H9 (cell line): ENCODE results near the gene S100B. TPM values are rescaled to one million over a fixed set of nuclear protein-coding genes. Genes with fewer than 3 reads are reported as not detected.

Experiments
- DNase-seq: peaks from one replicate; pipeline ENCODE4 v3.0.0-alpha.2; 2017
- H2AFZ ChIP-seq: one replicate; pipeline ENCODE4 v1.6.1; 2013; ENCODE audit warnings: mild to moderate bottlenecking, low read length, control low read depth, moderate library complexity
- H2AK5ac ChIP-seq: 2 replicates; pipeline ENCODE4 v1.6.1; 2013; ENCODE audit warnings: low read length, control low read depth, mixed read lengths; ENCODE audit not compliant: insufficient read length
- H2BK120ac ChIP-seq: one replicate; pipeline ENCODE4 v1.6.1; 2013; ENCODE audit warnings: low read depth, mild to moderate bottlenecking, low read length, control low read depth, inconsistent platforms; ENCODE audit not compliant: poor library complexity, severe bottlenecking
- H2BK12ac ChIP-seq: 2 replicates; pipeline ENCODE4 v1.6.1; 2013; ENCODE audit warnings: low read length, control low read depth, mixed read lengths, low read depth; ENCODE audit not compliant: insufficient read length
- H2BK15ac ChIP-seq: 2 replicates; pipeline ENCODE4 v1.6.1; 2013; ENCODE audit warnings: low read depth, low read length, control low read depth
- H2BK20ac ChIP-seq: one replicate; pipeline ENCODE4 v1.6.1; 2013; ENCODE audit warnings: low read depth, mild to moderate bottlenecking, low read length, control low read depth, inconsistent platforms; ENCODE audit not compliant: poor library complexity, severe bottlenecking
- H2BK5ac ChIP-seq: 2 replicates; pipeline ENCODE4 v1.6.1; 2013; ENCODE audit warnings: low read length, control low read depth, mixed read lengths; ENCODE audit not compliant: insufficient read length
- H3K14ac ChIP-seq: 2 replicates; pipeline ENCODE4 v1.6.1; 2013; ENCODE audit warnings: low read length, control low read depth; ENCODE audit not compliant: insufficient read depth
- H3K18ac ChIP-seq: 2 replicates; pipeline ENCODE4 v1.6.1; 2013; ENCODE audit warnings: low read depth, mild to moderate bottlenecking, mixed read lengths, low read length, control low read depth; ENCODE audit not compliant: insufficient read length
- H3K23ac ChIP-seq: 2 replicates; pipeline ENCODE4 v1.6.1; 2013; ENCODE audit warnings: low read length, control low read depth, mixed read lengths, low read depth; ENCODE audit not compliant: insufficient read length
- H3K23me2 ChIP-seq: 2 replicates; pipeline ENCODE4 v1.6.1; 2013; ENCODE audit warnings: low read depth, mild to moderate bottlenecking, mixed read lengths, low read length, control low read depth; ENCODE audit not compliant: insufficient read length, poor library complexity, severe bottlenecking
- H3K27ac ChIP-seq: 2 replicates; pipeline ENCODE4 v1.5.1; 2013; ENCODE audit warnings: low read length, control low read depth, mixed read lengths, low read depth; ENCODE audit not compliant: insufficient read length
- H3K27me3 ChIP-seq: 2 replicates; pipeline ENCODE4 v1.6.1; 2013; ENCODE audit warnings: low read length, control low read depth, inconsistent platforms; ENCODE audit not compliant: insufficient read depth
- H3K4ac ChIP-seq: 2 replicates; pipeline ENCODE4 v1.6.1; 2013; ENCODE audit warnings: low read depth, mild to moderate bottlenecking, control low read depth, inconsistent platforms, low read length, moderate library complexity
- H3K4me1 ChIP-seq: 2 replicates; pipeline ENCODE4 v1.6.1; 2013; ENCODE audit warnings: low read length, control low read depth, inconsistent platforms; ENCODE audit not compliant: insufficient read depth
- H3K4me2 ChIP-seq: 2 replicates; pipeline ENCODE4 v1.6.1; 2013; ENCODE audit warnings: low read length, control low read depth, mixed read lengths; ENCODE audit not compliant: insufficient read length, insufficient read depth
- H3K56ac ChIP-seq: 2 replicates; pipeline ENCODE4 v1.6.1; 2013; ENCODE audit warnings: low read depth, mild to moderate bottlenecking, mixed read lengths, low read length, control low read depth; ENCODE audit not compliant: insufficient read length
- H3K79me1 ChIP-seq: 2 replicates; pipeline ENCODE4 v1.6.1; 2013; ENCODE audit warnings: low read depth, mild to moderate bottlenecking, moderate library complexity, low read length, control low read depth, inconsistent platforms; ENCODE audit not compliant: insufficient read depth, poor library complexity, severe bottlenecking
- H3K79me2 ChIP-seq: 2 replicates; pipeline ENCODE4 v1.6.1; 2013; ENCODE audit warnings: low read length, control low read depth, inconsistent platforms; ENCODE audit not compliant: insufficient read depth
- H3K9ac ChIP-seq: 2 replicates; pipeline ENCODE4 v1.6.1; 2013; ENCODE audit warnings: low read length, control low read depth, mixed read lengths; ENCODE audit not compliant: insufficient read length; ENCODE audit errors: extremely low read depth
- H3K9me3 ChIP-seq: one replicate; pipeline ENCODE4 v1.6.1; 2013; ENCODE audit warnings: low read depth, low read length, inconsistent platforms; ENCODE audit not compliant: control insufficient read depth
- H3T11ph ChIP-seq: one replicate; pipeline ENCODE4 v1.6.1; 2013; ENCODE audit warnings: mild to moderate bottlenecking, low read length, control low read depth, inconsistent platforms
- H4K20me1 ChIP-seq: one replicate; pipeline ENCODE4 v1.6.1; 2013; ENCODE audit not compliant: control insufficient read depth, insufficient read length, insufficient read depth
- H4K5ac ChIP-seq: 2 replicates; pipeline ENCODE4 v1.6.1; 2013; ENCODE audit warnings: low read depth, mild to moderate bottlenecking, mixed read lengths, low read length, control low read depth; ENCODE audit not compliant: insufficient read length
- H4K8ac ChIP-seq: replicated peaks from 2 replicates; pipeline ENCODE4 v1.6.1; 2013; ENCODE audit warnings: low read length, control low read depth, mixed read lengths, low read depth; ENCODE audit not compliant: insufficient read length
- H4K91ac ChIP-seq: 2 replicates; pipeline ENCODE4 v1.6.1; 2013; ENCODE audit warnings: low read depth, mild to moderate bottlenecking, moderate library complexity, mixed read lengths, low read length, control low read depth; ENCODE audit not compliant: insufficient read length
- H3K27ac Mint-ChIP-seq, 3 experiments: 2 replicates in 2 of 3; 3 replicates in 1 of 3; pipeline ENCODE4 v1.8.0; 2020 to 2021; ENCODE audit warnings: mixed read lengths in 3 of 3, mild to moderate bottlenecking in 1 of 3, moderate library complexity in 1 of 3
- H3K27me3 Mint-ChIP-seq: 2 replicates; pipeline ENCODE4 v1.8.0; 2021; ENCODE audit warnings: low read depth, mild to moderate bottlenecking, moderate library complexity, mixed read lengths
- H3K36me3 Mint-ChIP-seq, 3 experiments: 2 replicates in 2 of 3; 3 replicates in 1 of 3; pipeline ENCODE4 v1.8.0; 2020 to 2021; ENCODE audit warnings: low read depth in 3 of 3, mixed read lengths in 3 of 3; ENCODE audit not compliant: insufficient read depth in 1 of 3
- H3K4me1 Mint-ChIP-seq, 2 experiments: 2 replicates each; pipeline ENCODE4 v1.8.0; 2020; ENCODE audit warnings: mixed read lengths in 2 of 2
- H3K4me3 Mint-ChIP-seq, 2 experiments: 2 replicates in 1 of 2; 3 replicates in 1 of 2; pipeline ENCODE4 v1.8.0; 2020 to 2021; ENCODE audit warnings: mild to moderate bottlenecking in 2 of 2, mixed read lengths in 2 of 2, moderate library complexity in 1 of 2
- H3K9me3 Mint-ChIP-seq, 2 experiments: 2 replicates in 1 of 2; 3 replicates in 1 of 2; pipeline ENCODE4 v1.8.0; 2020; ENCODE audit warnings: mild to moderate bottlenecking in 2 of 2, mixed read lengths in 2 of 2, moderate library complexity in 1 of 2
- WGBS: extraction: QIAGEN DNeasy Blood & Tissue Kit; methylation state at CpG from one replicate; pipeline ENCODE4 v1.1.7; 2013; ENCODE audit warnings: missing lambda C conversion rate, low lambda C conversion rate, mixed read lengths; ENCODE audit not compliant: insufficient read length; ENCODE audit errors: extremely low coverage; 5-methylcytosine and 5-hydroxymethylcytosine counted together
- total RNA-seq: library from RNA; stranded (reverse); gene quantifications from 2 replicates; pipeline ENCODE4 v1.2.1, GENCODE V29; 2021
- TF ChIP-seq, protein P1 (sequence below): fragments of 200-600 bp; sonication (generic); conservative IDR thresholded peaks from 3 replicates; pipeline ENCODE4 v1.8.0; 2021; ENCODE audit warnings: antibody characterized with exemption, mild to moderate bottlenecking

Gene S100B
- total RNA-seq, 1 experiment from 2014 or later = 0.26 TPM

DNA sequence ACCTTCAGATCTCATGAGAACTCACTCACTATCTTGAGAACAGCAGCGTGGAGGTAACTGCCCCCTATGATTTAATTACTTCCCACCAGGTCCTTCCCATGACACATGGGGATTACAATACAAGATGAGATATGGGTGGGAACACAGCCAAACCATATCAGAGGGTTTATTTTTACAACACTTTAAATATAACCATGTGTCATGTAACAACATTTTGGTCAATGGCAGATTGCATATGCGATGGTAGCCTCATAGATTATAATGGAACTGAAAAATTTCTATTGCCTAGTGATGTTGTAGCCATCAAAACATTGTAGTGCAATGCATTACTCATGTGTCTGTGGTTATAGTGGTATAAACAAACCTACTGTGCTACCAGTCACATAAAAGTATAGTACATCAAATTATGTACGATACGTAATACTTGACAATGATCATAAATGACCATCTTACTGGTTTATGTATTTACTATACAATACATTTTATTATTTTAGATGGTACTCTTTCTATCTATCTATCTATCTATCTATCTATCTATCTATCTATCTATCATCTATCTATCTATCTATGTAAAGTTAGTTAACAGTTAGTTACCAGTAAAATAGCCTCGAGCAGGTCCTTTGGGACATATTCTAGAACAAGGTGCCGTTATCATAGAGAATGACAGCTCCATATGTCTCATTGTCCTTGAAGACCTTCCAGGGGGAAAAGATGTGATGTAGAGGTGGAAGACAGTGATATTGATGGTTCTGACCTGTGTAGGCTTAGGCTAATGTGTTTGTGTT lies 12.6 kb upstream of the S100B start:
- H3T11ph ChIP-seq = no peak overlapping the region
- no peak overlapping the region for H4K8ac ChIP-seq
- H2BK5ac ChIP-seq = no peak overlapping the region
- peaks cover 0 to 3% of the 10 kb centered on the region in 2 experiments; a peak in 1 of 5 replicates for H3K9me3 Mint-ChIP-seq
- H3K14ac ChIP-seq = no peak overlapping the region
- H4K20me1 ChIP-seq = no peaks in the 10 kb centered on the region
- no peak overlapping the region for H3K56ac ChIP-seq
- no peak overlapping the region for H2AFZ ChIP-seq
- H3K23ac ChIP-seq = no peak overlapping the region
- H3K27me3 Mint-ChIP-seq = peaks cover 11% of the 10 kb centered on the region
- no peak overlapping the region for H3K4me2 ChIP-seq
- no peak overlapping the region for H2AK5ac ChIP-seq
- H3K9me3 ChIP-seq = no peaks in the 10 kb centered on the region
- no peak overlapping the region for H2BK12ac ChIP-seq
- H4K91ac ChIP-seq = no peak overlapping the region
- no peaks in the 10 kb centered on the region for H3K27me3 ChIP-seq
- no peak overlapping the region for H3K9ac ChIP-seq
- H3K4me1 Mint-ChIP-seq = peaks cover 18 to 19% of the 10 kb centered on the region in 2 experiments
- H3K23me2 ChIP-seq = no peaks in the 10 kb centered on the region
- no peak overlapping the region for H3K27ac ChIP-seq
- H3K27ac Mint-ChIP-seq = no peak overlapping the region
- H3K18ac ChIP-seq = no peak overlapping the region
- H2BK120ac ChIP-seq = no peak overlapping the region
- TF ChIP-seq, protein P1, sequence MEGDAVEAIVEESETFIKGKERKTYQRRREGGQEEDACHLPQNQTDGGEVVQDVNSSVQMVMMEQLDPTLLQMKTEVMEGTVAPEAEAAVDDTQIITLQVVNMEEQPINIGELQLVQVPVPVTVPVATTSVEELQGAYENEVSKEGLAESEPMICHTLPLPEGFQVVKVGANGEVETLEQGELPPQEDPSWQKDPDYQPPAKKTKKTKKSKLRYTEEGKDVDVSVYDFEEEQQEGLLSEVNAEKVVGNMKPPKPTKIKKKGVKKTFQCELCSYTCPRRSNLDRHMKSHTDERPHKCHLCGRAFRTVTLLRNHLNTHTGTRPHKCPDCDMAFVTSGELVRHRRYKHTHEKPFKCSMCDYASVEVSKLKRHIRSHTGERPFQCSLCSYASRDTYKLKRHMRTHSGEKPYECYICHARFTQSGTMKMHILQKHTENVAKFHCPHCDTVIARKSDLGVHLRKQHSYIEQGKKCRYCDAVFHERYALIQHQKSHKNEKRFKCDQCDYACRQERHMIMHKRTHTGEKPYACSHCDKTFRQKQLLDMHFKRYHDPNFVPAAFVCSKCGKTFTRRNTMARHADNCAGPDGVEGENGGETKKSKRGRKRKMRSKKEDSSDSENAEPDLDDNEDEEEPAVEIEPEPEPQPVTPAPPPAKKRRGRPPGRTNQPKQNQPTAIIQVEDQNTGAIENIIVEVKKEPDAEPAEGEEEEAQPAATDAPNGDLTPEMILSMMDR = no peak
- H3K4me3 Mint-ChIP-seq = no peak overlapping the region
- no peak overlapping the region for H2BK15ac ChIP-seq
- no peaks in the 10 kb centered on the region for H3K79me2 ChIP-seq
- H3K4ac ChIP-seq = no peak overlapping the region
- no peaks in the 10 kb centered on the region for H3K79me1 ChIP-seq
- no peak overlapping the region for H4K5ac ChIP-seq
- WGBS = no CpG with 5 or more reads among the region's 6 CpGs
- DNase-seq = no peak
- no peaks in the 10 kb centered on the region; a peak in 1 of 7 replicates for H3K36me3 Mint-ChIP-seq
- no peaks in the 10 kb centered on the region for H3K4me1 ChIP-seq
- no peak overlapping the region for H2BK20ac ChIP-seq
